Choroid plexus epithelial cell (primary cell): Measurements from ENCODE around the gene UBE3D.
"Not testable (repeated sequence)": the region's sequence is repeated elsewhere in the genome, so short reads cannot be mapped to it uniquely, and the experiment has no call there.

Source experiments
- DNase-seq: peaks from one replicate; pipeline ENCODE4 v3.0.0-alpha.2; 2010; ENCODE audit warnings: low read depth
- H3K4me3 ChIP-seq: 2 replicates; pipeline ENCODE4 v1.5.1; 2011; ENCODE audit warnings: low read depth, mild to moderate bottlenecking, control low read depth, low read length, moderate library complexity
- TF ChIP-seq, protein P1 (sequence below): conservative IDR thresholded peaks from 2 replicates; pipeline ENCODE4 v1.5.1; 2011; ENCODE audit warnings: low read depth, mild to moderate bottlenecking, control low read depth, inconsistent platforms, low read length, moderate library complexity

Gene UBE3D

GRCh38 chr6:82893889-82894652 is 171.6 kb downstream of the UBE3D start:
- H3K4me3 ChIP-seq: no peak overlapping the region
- TF ChIP-seq, protein P1, sequence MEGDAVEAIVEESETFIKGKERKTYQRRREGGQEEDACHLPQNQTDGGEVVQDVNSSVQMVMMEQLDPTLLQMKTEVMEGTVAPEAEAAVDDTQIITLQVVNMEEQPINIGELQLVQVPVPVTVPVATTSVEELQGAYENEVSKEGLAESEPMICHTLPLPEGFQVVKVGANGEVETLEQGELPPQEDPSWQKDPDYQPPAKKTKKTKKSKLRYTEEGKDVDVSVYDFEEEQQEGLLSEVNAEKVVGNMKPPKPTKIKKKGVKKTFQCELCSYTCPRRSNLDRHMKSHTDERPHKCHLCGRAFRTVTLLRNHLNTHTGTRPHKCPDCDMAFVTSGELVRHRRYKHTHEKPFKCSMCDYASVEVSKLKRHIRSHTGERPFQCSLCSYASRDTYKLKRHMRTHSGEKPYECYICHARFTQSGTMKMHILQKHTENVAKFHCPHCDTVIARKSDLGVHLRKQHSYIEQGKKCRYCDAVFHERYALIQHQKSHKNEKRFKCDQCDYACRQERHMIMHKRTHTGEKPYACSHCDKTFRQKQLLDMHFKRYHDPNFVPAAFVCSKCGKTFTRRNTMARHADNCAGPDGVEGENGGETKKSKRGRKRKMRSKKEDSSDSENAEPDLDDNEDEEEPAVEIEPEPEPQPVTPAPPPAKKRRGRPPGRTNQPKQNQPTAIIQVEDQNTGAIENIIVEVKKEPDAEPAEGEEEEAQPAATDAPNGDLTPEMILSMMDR: no peak
- no peak for DNase-seq

DNA sequence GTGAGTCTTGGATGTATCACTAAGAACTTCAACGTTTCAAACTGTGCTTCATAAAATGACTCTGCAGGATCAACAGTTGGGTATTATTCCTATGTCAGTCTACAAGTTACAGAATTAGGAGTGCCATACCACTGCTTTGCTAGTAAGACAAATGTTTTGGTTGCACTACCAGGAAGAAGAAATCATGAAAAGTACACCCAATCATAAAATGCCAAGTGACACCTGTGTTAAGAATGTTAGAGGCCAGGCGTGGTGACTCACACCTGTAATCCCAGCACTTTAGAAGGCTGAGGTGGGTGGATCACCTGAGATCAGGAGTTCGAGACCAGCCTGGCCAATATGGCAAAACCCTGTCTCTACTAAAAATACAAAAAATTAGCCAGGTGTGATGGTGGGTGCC is 174.1 kb downstream of the UBE3D start:
- DNase-seq, H3K4me3 ChIP-seq: not testable (repeated sequence)

- peak; percentile 51 for DNase-seq
- no peak overlapping the region for H3K4me3 ChIP-seq
- TF ChIP-seq, protein P1: no peak
Observed at GRCh38 chr6:82891076-82891475, 174.6 kb downstream of the UBE3D start.

GRCh38 chr6:82890240-82890639 is 175.4 kb downstream of the UBE3D start:
- no peak for DNase-seq
- H3K4me3 ChIP-seq: no peak overlapping the region
- TF ChIP-seq, protein P1: no peak

GRCh38 chr6:82889143-82889542 is 176.5 kb downstream of the UBE3D start:
- TF ChIP-seq, protein P1: no peak
- no peak for DNase-seq
- no peak overlapping the region for H3K4me3 ChIP-seq

DNA sequence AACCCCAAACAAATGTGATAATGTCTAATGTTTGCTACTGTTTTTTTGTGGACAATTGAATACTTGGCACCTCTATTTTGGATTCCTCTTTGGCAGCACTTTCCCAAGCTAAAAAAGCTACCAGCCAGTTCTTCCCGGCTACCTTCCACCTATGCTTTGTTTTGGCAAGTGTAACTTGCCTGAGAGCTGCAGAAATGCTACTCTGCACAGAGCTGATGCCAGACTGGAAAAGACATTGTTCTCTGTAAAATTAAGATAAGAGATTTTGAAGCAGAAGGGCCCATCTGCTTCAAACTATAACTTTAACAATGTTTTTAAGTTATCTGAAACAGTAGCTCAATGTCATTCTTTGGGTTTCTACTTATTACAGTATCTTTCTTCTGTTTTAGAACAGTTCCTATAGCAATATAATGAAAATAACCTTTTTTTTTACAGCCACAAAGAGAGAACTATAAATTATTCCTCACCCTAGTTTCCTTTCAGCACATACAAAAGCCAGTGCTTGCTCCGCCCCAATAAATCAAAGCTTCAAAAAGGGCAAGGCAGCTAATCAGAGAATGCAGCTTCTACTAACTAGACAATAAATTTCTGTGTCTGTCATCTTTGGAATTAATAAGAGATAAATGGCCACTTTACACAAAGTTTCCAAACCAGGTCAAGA is 183.1 kb downstream of the UBE3D start:
- no peak overlapping the region for H3K4me3 ChIP-seq
- TF ChIP-seq, protein P1: no peak
- no peak for DNase-seq

- TF ChIP-seq, protein P1: no peak
- DNase-seq: no peak
- H3K4me3 ChIP-seq: no peak overlapping the region
Observed at GRCh38 chr6:82881519-82881918, 184.1 kb downstream of the UBE3D start.
